A549 treated with Mapracorat at 1 μM for 4 hours (cell line): Measurements from ENCODE around the gene B4GALT3. TPM values are rescaled to one million over a fixed set of nuclear protein-coding genes. Genes with fewer than 3 reads are reported as not detected.

Experiments used
- total RNA-seq: library from RNA; stranded (reverse); fragments of 200-300 nt; extraction: Qiagen RNA extraction; gene quantifications from 5 replicates; pipeline ENCODE4 v1.2.3, GENCODE V29; 2022

The B4GALT3 gene
- 20.4 to 27.7 TPM (median 25.8 TPM) in 5 replicates for total RNA-seq

DNA sequence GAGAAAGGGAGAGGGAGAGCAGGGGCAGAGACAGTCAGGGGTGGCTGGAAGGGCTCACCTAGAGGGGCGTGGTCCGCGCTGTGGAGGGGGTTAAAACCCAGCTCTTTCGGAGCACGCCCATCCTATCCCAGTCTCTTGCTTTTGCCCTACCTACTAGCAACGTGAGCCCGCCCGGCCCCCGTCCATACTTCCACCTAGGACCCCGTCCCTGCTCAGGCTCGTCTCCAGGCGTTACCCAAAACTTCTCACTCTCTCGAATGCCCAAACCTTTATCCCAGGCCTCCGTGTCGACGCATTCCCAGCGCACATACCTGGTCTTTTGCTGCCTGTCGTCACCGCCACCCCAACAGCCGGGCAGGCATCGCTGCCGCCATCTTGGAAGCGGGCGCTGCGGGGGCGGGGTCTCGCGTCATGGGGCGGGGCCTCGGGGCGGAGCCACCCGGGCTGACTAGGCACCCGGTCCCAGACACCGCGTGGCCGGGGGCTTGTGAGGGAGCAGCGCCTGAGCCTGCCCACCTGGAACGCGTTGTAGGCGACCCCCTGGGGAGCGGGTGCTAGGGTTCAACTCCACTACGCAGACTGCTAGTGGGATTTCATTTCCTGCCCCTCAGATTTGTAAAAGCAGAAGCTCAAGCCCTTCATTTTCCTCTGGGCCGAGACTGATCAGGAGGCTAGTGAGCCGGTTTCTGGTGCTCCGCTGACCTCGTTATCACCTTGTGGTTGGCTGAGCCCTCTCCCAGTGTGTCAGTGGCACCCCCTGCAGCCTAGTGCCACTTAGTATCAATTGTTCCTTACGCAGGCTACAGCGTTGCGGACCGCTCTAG is at the start of gene B4GALT3:
Gene B4GALT3, minus strand, starts transcription at position 396 of the 824 bp plus-strand sequence. CDS start 1,447 bp downstream, outside the sequence.

DNA sequence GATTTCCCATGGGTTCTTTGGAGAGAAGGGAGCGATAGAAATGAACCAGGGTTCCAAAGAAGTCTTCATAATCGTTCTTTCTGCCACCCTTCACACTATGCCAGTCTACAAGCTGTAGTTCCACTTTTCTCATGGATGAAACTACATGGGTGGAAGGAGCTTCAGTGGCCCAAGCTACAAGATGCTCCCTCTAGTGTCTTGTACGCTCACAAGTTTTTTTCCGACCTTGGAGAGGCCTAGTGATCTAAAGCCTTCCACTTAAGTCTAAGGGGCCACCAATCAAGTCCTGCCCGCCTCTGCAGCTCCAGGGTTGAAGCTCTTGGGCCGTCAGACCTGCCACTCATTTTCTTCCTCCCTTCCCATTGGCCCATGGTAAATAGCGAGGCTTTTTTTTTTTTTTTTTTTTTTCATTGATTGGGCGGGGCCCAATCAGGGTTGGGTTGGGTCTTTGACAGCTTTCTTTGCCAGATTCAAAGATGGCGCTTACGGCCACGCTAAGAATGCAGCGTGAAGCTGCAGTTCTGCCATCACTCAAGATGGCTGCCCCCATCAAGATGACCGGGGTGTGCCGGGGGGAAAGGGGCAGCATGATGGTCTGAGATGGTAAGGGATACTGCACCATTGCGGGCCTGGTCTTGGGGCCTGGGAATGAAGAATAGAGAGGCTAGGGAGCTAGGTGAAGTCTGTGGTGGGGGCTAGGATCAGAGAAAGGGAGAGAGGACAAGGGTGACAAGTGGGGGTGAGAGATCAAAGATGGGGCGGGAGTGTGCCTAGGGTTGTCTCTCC is 48.4 kb upstream of the B4GALT3 start, which contains the start of gene TOMM40L:
Gene TOMM40L, plus strand, starts transcription at position 527 of the 786 bp plus-strand sequence. CDS start 430 bp downstream, outside the sequence.

DNA sequence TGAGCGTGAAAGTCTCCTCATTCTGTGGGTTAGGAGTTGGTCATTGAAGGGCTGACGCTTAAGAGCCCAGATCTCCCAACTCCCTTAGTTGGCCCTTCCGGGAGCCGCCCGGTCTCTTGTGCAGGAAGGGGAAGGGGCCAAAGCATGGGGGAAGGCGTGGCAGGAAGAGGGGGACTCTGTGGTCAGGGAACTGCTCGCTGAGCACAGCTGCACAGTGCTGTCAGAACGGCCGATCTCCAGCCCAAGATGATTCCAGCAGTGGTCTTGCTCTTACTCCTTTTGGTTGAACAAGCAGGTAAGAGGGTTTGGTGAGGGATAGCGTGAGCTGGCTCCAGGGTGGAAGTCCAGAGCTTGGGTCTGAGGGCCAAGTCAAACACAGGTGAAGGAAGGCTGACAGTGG is 37.8 kb upstream of the B4GALT3 start, which contains the start of gene FCER1G:
Gene FCER1G, plus strand, starts transcription at position 220 of the 400 bp plus-strand sequence. Its CDS starts 27 bp downstream, at position 247.

DNA sequence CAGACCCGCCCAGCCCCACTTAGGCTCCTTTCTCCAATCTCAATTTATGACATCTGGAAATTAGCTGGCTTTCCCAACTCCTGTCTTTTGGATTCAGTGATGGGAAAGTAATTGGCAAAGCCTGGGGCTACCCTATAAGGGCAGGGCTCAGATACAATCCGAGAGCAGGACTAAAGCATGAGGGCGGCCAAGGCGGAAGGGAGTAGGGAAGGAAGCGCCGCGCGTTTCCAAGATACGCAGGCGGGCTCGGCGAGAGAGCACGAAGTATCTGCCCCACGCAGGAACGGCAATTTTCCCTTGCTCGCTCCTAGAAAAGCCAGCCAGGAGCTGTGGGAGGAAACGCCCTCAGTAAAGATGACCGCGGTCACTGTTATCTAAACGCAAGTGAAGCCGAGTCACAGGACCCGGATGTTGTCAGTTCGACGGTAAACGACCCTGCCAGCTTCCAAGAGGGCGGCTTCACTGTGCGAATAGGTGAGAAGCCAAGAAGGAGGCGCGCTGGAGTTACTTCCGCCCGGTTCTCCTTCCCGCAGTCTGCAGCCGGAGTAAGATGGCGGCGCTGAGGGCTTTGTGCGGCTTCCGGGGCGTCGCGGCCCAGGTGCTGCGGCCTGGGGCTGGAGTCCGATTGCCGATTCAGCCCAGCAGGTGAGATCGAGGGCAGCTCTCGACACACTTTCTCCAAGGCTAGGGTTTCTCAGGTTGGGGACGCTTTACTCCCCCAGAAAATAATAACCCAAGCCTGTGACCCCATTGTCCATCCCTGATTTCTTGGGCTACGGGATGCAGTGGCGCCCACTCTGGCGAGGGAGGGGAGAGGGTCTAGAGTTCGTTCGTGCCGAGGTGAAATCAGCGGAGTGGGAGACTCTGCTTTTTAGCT is 24.8 kb upstream of the B4GALT3 start, which contains the start of gene NDUFS2:
Gene NDUFS2, plus strand, starts transcription at position 532 of the 877 bp plus-strand sequence. Its CDS starts 19 bp downstream, at position 551.

DNA sequence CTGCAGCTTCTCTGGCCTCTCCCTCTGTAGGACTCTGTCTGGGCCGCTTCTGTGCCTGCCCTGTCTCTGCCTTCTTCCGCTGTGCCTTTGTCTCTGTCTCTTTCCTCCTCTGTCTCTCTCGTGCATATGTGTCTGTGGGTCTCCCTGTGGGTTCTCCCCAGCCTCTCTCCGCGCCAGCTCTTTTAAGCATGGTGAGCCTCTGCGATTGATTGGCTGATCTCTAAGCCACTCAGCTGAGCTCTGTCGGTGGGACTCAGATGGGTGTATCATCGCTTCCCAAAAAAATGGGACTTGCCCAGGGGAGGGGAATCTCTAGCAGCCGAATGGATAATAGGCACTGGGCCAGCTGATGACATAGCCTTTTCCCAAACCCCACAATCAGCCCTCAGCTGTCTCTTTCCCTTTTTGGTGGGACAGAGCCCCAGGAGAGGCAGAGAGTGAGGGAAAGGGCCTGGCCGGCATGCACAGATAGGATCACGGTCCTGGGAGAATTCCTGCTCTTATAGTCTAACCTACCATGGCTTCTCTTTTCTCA is 21.7 kb upstream of the B4GALT3 start, which contains the start of gene ADAMTS4:
Gene ADAMTS4, minus strand, starts transcription at position 158 of the 535 bp plus-strand sequence. CDS start 427 bp downstream, outside the sequence.

DNA sequence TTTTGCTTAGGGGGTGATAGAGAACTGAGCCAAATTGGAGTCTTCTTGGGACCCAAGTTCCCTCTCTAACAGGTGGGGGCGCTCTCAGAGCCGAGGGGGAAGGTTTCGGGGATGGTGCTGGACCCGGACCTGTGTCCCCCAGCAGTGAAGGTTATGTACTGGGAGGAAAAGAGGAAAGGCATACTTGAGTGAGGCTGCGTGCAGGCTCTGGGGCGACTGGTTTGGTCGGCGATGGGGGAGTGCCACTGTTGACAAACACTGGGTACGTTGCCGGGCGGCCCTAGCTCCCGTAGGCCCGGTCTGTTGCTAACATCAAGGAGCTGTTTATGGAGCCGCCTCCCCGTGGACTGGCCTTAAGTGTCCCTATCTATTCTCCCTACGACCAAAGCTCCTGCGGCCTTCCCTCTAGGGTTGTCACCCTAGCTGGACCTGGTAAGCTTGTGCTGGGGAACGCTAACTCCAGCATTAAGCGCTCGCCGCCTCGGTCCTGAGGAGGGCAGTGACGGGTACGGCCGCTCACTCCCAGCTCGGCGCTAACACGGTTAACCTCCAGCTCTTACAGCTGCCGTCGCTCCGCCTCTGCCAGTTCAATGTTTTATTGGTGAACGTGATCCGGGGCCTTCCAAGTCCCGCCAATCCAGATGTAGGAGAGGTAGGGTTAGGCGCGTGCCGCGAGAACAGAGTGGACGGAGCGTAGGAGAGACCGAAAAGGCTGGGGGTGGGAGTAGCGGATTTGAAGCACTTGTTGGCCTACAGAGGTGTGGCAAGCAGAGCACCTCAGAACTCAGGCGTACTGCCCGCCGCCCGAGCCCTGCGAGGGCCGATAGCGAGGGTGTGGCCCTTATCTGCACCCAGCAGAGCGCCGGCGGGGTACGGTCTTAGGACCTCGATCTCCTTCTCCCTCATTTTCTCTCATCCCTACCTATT is 11.3 kb downstream of the B4GALT3 start, which contains the start of gene PPOX:
Gene PPOX, plus strand, starts transcription at position 685 of the 927 bp plus-strand sequence. CDS start 422 bp downstream, outside the sequence.

DNA sequence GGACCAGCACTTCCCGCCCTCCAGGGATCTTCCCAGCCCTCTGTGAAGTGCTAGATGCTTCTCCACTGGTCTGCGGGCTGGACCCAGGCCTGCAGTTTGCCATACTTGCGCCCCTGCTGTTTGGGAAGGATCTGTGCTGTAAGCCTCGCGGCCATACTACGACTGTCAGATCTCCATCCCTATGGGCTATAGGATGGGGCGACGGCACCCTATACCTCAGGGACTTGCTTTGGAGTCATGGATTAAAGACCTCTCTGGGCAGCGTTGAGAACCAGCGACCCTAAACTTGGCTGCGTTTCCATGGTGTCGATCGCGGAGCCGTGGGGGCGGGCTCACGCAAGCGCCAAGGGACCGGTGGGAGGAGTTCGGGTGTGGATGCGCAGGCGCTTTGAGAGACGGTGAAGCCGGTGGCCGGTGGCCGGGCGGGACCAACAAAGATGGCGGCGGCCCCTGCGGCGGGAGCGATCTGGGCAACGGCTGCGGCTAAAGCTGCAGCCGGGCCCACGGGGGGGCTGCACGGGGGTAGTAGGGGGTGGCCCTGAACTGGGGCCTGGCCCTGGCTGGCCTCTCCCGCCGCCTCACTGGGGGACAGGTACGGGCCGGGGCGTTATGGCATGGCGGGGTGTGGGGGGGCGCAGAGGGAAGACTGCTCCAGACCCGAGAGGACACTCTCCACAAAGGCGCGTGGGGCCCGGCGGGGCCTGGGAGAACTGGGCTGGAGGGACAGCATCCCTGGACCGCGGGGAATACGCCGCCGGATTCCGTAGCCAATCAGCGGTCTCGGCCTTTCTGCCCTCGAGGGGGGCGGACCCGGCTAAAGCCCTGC is 18.0 kb downstream of the B4GALT3 start, which contains the start of gene USP21:
Gene USP21, plus strand, starts transcription at position 414 of the 826 bp plus-strand sequence. CDS start 1,141 bp downstream, outside the sequence.

DNA sequence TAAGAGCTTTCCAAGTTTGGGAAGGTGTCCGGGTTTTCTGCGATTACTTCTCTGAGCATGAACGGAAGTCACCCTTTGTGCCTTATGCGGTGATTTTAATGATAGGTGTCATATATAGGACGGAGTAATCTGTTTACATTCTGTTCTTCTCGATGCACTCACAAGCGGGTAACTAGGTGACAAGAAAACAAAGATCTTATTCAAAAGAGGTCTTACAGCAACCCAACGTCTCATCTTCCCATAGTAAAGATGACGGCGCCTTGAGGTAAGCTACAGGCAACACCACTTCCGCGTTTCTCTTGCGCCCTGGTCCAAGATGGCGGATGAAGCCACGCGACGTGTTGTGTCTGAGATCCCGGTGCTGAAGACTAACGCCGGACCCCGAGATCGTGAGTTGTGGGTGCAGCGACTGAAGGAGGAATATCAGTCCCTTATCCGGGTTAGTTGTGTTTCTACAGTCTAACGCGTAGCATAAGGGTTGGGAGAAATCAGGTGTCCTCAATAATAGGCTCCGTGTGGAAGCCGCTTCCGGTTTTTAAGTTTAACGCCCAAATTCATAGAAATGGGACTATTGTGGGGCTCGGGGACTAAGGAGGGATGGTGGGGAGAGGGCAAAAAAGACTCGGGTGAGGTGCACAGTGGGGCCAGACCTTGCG is 23.5 kb downstream of the B4GALT3 start, which contains the start of gene UFC1:
Gene UFC1, plus strand, starts transcription at position 297 of the 656 bp plus-strand sequence. Its CDS starts 20 bp downstream, at position 317.

DNA sequence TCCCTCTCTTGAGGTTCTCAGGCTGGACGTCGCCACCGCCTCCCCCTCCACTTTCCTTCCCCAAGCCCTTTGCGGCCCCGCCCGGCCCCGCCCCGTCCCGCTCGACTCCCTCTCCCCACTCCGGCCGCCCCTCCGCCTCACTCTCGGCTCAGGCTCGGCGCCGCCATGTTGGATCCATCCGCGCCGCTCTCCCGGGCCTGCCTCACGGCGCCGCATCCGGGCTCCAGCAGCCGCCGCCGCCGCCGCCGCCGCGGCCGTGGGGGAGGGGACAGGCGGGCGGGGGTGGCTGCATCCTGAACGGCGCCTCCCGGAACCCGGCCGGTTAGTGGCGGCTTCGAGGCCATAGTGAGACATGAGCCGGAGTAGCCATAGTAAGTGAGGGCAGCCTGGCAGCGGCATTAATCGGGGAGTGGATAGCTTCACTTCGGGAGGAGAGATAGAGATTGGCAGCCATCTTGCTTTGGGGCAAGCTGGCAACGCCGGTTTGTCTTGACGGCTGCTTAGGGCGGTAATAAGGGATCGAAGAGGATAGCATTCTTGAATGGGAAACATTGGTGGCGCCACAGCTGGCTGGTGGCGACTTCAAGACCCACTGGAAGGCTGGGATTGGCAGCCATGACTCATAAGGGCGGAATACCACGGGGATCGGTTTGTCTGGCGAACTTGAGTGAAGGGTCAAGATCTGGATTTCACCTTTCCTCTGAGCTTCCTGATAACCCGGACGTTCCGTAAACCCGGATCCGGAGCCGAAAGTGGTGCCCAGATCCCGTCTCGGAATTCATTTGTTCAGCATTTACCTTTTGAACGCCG is 44.7 kb downstream of the B4GALT3 start, which contains the start of gene DEDD:
Gene DEDD, minus strand, starts transcription at position 258 of the 810 bp plus-strand sequence. CDS start 8,205 bp downstream, outside the sequence.

Other genes with a start within 250 kb of the B4GALT3 start
- 0.55 to 0.85 TPM (median 0.62 TPM) in 5 replicates for gene ITLN2, start 222.7 kb downstream of the B4GALT3 start, total RNA-seq
- gene F11R, start 156.4 kb downstream of the B4GALT3 start, total RNA-seq = 50.8 to 59.9 TPM (median 55.2 TPM) in 5 replicates
- gene TSTD1, start 138.5 kb downstream of the B4GALT3 start, total RNA-seq = 0.25 TPM in 2 of 5 replicates, not detected in the others
- gene USF1, start 131.5 kb downstream of the B4GALT3 start, total RNA-seq = 44.5 to 55.8 TPM (median 49.0 TPM) in 5 replicates
- 0.06 to 0.14 TPM (median 0.07 TPM) in 5 replicates for gene ARHGAP30, start 107.6 kb downstream of the B4GALT3 start, total RNA-seq
- gene NECTIN4, start 87.9 kb downstream of the B4GALT3 start, total RNA-seq = 1.5 to 2.2 TPM (median 1.9 TPM) in 5 replicates
- gene KLHDC9, start 79.1 kb downstream of the B4GALT3 start, total RNA-seq = 1.0 to 2.7 TPM (median 1.5 TPM) in 5 replicates
- 95.5 to 125 TPM (median 108 TPM) in 5 replicates for gene PFDN2, start 59.5 kb downstream of the B4GALT3 start, total RNA-seq
- 29.0 to 32.1 TPM (median 29.6 TPM) in 5 replicates for gene NIT1, start 59.4 kb downstream of the B4GALT3 start, total RNA-seq
- gene DEDD, start 44.8 kb downstream of the B4GALT3 start, total RNA-seq = 29.6 to 36.1 TPM (median 32.2 TPM) in 5 replicates
- 81.6 to 150 TPM (median 92.8 TPM) in 5 replicates for gene UFC1, start 23.5 kb downstream of the B4GALT3 start, total RNA-seq
- 16.9 to 25.7 TPM (median 21.1 TPM) in 5 replicates for gene USP21, start 18.0 kb downstream of the B4GALT3 start, total RNA-seq
- gene PPOX, start 11.1 kb downstream of the B4GALT3 start, total RNA-seq = 12.2 to 19.4 TPM (median 15.1 TPM) in 5 replicates
- 0.02 TPM in 1 of 5 replicates, not detected in the others for gene ADAMTS4, start 21.5 kb upstream of the B4GALT3 start, total RNA-seq
- gene NDUFS2, start 24.9 kb upstream of the B4GALT3 start, total RNA-seq = 77.6 to 93.0 TPM (median 83.3 TPM) in 5 replicates
- gene FCER1G, start 37.8 kb upstream of the B4GALT3 start, total RNA-seq = 0.28 to 0.54 TPM (median 0.34 TPM) in 3 of 5 replicates, not detected in the others
- gene APOA2, start 46.1 kb upstream of the B4GALT3 start, total RNA-seq = not detected in 5 replicates
- 10.0 to 12.8 TPM (median 11.8 TPM) in 5 replicates for gene TOMM40L, start 48.6 kb upstream of the B4GALT3 start, total RNA-seq
- gene NR1I3, start 60.7 kb upstream of the B4GALT3 start, total RNA-seq = not detected in 5 replicates
- gene PCP4L1, start 81.2 kb upstream of the B4GALT3 start, total RNA-seq = not detected in 5 replicates
- 0.09 to 0.43 TPM (median 0.27 TPM) in 4 of 5 replicates, not detected in the other for gene MPZ, start 132.5 kb upstream of the B4GALT3 start, total RNA-seq
- gene SDHC, start 136.9 kb upstream of the B4GALT3 start, total RNA-seq = 236 to 250 TPM (median 242 TPM) in 5 replicates
- gene CFAP126, start 190.4 kb upstream of the B4GALT3 start, total RNA-seq = 0.19 to 0.32 TPM (median 0.24 TPM) in 3 of 5 replicates, not detected in the others